K562 (cell line): ENCODE data around the gene SCAMP2. TPM values are rescaled to one million over a fixed set of nuclear protein-coding genes. Genes with fewer than 3 reads are reported as not detected.

Source experiments
- ATAC-seq: fragments of 200-7000 bp; cut with Tn5 transposase; 3 replicates; pipeline ENCODE4 v1.9.1; 2020; ENCODE audit warnings: moderate library complexity
- BruUV-seq: library from RNA; stranded (reverse); fragments of 400-500 nt; replicated peaks from 2 replicates; lab custom pipeline; 2021; lab: Mats Ljungman, UMichigan
- CTCF ChIA-PET: fragments of 300-600 bp; formaldehyde crosslinking; extraction: SDS; loops from one replicate; lab custom pipeline; 2021; ENCODE audit warnings: low intra/inter-chr PET ratio; lab: Yijun Ruan, JAX
- POLR2A ChIA-PET: fragments of 300-600, 350-650 bp; sonication (Branson Sonifier 250); formaldehyde crosslinking; extraction: SDS; loops from one replicate; lab custom pipeline; 2021; ENCODE audit warnings: antibody characterized with exemption, inconsistent platforms; lab: Yijun Ruan, JAX
- DNase-seq, 4 experiments: peaks; one replicate each; pipeline versions ENCODE4 v3.0.0 to v3.0.0-alpha.2; 2011 to 2018; ENCODE audit warnings: low spot score in 3 of 4, mixed read lengths in 3 of 4; ENCODE audit errors: extremely low read depth in 1 of 4
- FAIRE-seq: peaks from 2 replicates; lab custom pipeline; 2011; peaks lifted over from hg19 to GRCh38; lab: Jason Lieb, UNC
- H2AFZ ChIP-seq: 2 replicates; pipeline ENCODE4 v1.6.0; 2011; ENCODE audit warnings: low read depth, low read length, control low read depth, inconsistent platforms
- H3K27ac ChIP-seq: fragments of 200-600 bp; 3 replicates; pipeline ENCODE4 v1.8.0; 2011; ENCODE audit warnings: low read depth, mild to moderate bottlenecking, control low read depth, inconsistent platforms, low read length, moderate library complexity, mixed read lengths; ENCODE audit errors: extremely low read depth
- H3K27me3 ChIP-seq, 2 experiments: fragments of 300-600 bp in 1 of 2; 2 replicates in 1 of 2; 3 replicates in 1 of 2; pipeline versions ENCODE4 v1.6.0 to v1.8.0; 2011; ENCODE audit warnings: inconsistent platforms in 2 of 2, low read length in 2 of 2, mild to moderate bottlenecking in 1 of 2, mixed read lengths in 1 of 2, moderate library complexity in 1 of 2; ENCODE audit not compliant: control insufficient read depth in 2 of 2, insufficient read depth in 2 of 2
- H3K36me3 ChIP-seq: fragments of 300-600 bp; 3 replicates; pipeline ENCODE4 v1.8.0; 2011; ENCODE audit warnings: mild to moderate bottlenecking, low read length, inconsistent platforms; ENCODE audit not compliant: control insufficient read depth, insufficient read depth
- H3K4me1 ChIP-seq, 2 experiments: fragments of 200-600 bp in 1 of 2; replicated peaks in 1 of 2; 2 replicates in 1 of 2; 3 replicates in 1 of 2; pipeline versions ENCODE4 v1.5.1 to v1.8.0; 2011; ENCODE audit warnings: inconsistent platforms in 2 of 2, low read length in 2 of 2, mild to moderate bottlenecking in 1 of 2, mixed read lengths in 1 of 2, moderate library complexity in 1 of 2; ENCODE audit not compliant: control insufficient read depth in 2 of 2, insufficient read depth in 2 of 2
- H3K4me2 ChIP-seq: 2 replicates; pipeline ENCODE4 v1.6.1; 2011; ENCODE audit warnings: low read length, control low read depth, inconsistent platforms, mixed read lengths; ENCODE audit not compliant: insufficient read depth
- H3K4me3 ChIP-seq: fragments of 200-600 bp; sonication (generic), shearing (Covaris generic); 2 replicates; pipeline ENCODE4 v1.5.1; 2016; ENCODE audit warnings: control low read depth, inconsistent platforms
- H3K79me2 ChIP-seq: fragments of 200-600 bp; 3 replicates; pipeline ENCODE4 v1.8.0; 2011; ENCODE audit warnings: low read length, inconsistent platforms; ENCODE audit not compliant: control insufficient read depth, insufficient read depth
- H3K9ac ChIP-seq, 2 experiments: 2 replicates each; pipeline versions ENCODE4 v1.6.0 to v1.6.1; 2011; ENCODE audit warnings: low read depth in 2 of 2, low read length in 2 of 2, control low read depth in 1 of 2, inconsistent platforms in 1 of 2, mild to moderate bottlenecking in 1 of 2, mixed read lengths in 1 of 2; ENCODE audit not compliant: insufficient read depth in 1 of 2
- H3K9me1 ChIP-seq: one replicate; pipeline ENCODE4 v1.6.0; 2011; ENCODE audit warnings: inconsistent platforms, mild to moderate bottlenecking, low read length, moderate library complexity; ENCODE audit not compliant: control insufficient read depth, insufficient read depth
- H3K9me3 ChIP-seq: replicated peaks from 2 replicates; pipeline ENCODE4 v1.5.1; 2011; ENCODE audit warnings: low read depth, low read length, inconsistent platforms; ENCODE audit not compliant: control insufficient read depth, insufficient read depth
- H4K20me1 ChIP-seq: replicated peaks from 2 replicates; pipeline ENCODE4 v1.6.1; 2011; ENCODE audit warnings: low read length, inconsistent platforms, mixed read lengths; ENCODE audit not compliant: control insufficient read depth, insufficient read depth
- BCLAF1 ChIP-seq, 2 experiments: fragments of 450-650 bp in 1 of 2; IDR thresholded peaks; 2 replicates each; pipeline ENCODE4 v1.6.1; 2011 to 2017; ENCODE audit warnings: low read depth in 2 of 2, antibody characterized with exemption in 1 of 2, borderline replicate concordance in 1 of 2, low read length in 1 of 2, mild to moderate bottlenecking in 1 of 2, mixed read lengths in 1 of 2; ENCODE audit not compliant: control insufficient read depth in 1 of 2
- CHD4 ChIP-seq: fragments of 200-600 bp; sonication (generic); IDR thresholded peaks from 3 replicates; pipeline ENCODE4 v1.6.1; 2012; ENCODE audit warnings: low read depth, mild to moderate bottlenecking, mixed read lengths, low read length, inconsistent platforms; ENCODE audit not compliant: insufficient read depth, insufficient replicate concordance, poor library complexity, severe bottlenecking
- MAX ChIP-seq: sonication (generic); formaldehyde crosslinking; IDR thresholded peaks from 2 replicates; pipeline ENCODE4 v1.9.0; 2022; ENCODE audit warnings: mild to moderate bottlenecking, missing genetic modification reagents
- RBFOX2 ChIP-seq: fragments of 200-400 bp; formaldehyde crosslinking; IDR thresholded peaks from 2 replicates; pipeline ENCODE4 v1.6.1; 2017; ENCODE audit warnings: low read depth, mild to moderate bottlenecking, low read length, moderate library complexity
- RNF2 ChIP-seq: sonication (generic); IDR thresholded peaks from 2 replicates; pipeline ENCODE4 v1.6.1; 2016
- SREBF1 ChIP-seq: fragments of 150-350 bp; IDR thresholded peaks from 2 replicates; pipeline ENCODE4 v1.6.1; 2014; ENCODE audit warnings: antibody characterized with exemption, low read depth, low read length, borderline replicate concordance
- VEZF1 ChIP-seq: fragments of 200-800 bp; sonication (Bioruptor generic); IDR thresholded peaks from 2 replicates; pipeline ENCODE4 v1.6.1; 2017; ENCODE audit warnings: missing genetic modification characterization, missing compliant biosample characterization
- ZEB2 ChIP-seq: fragments of 450-650 bp; IDR thresholded peaks from 2 replicates; pipeline ENCODE4 v1.6.1; 2016
- ZNF175 ChIP-seq: fragments of 200-800 bp; sonication (Bioruptor generic); IDR thresholded peaks from 2 replicates; pipeline ENCODE4 v1.6.1; 2016; ENCODE audit warnings: low read depth, mild to moderate bottlenecking, missing genetic modification characterization, missing compliant biosample characterization
- ZNF717 ChIP-seq: fragments of 250-450 bp; sonication (Bioruptor Pico); IDR thresholded peaks from 2 replicates; pipeline ENCODE4 v1.5.0; 2021
- WGBS: fragments of 100-300 bp; shearing (Covaris generic); methylation state at CpG from one replicate; pipeline ENCODE4 v1.1.6; 2016; ENCODE audit warnings: low coverage, mixed read lengths; ENCODE audit not compliant: insufficient coverage; ENCODE audit errors: missing lambda C conversion rate; 5-methylcytosine and 5-hydroxymethylcytosine counted together
- in situ Hi-C: fragments of 300-500 bp; cut with MboI; formaldehyde crosslinking; loops from 4 replicates; pipeline ENCODE4 v1.15.0; 2018; ENCODE audit warnings: inconsistent platforms, mixed read lengths
- intact Hi-C: fragments of 100-400 bp; cut with micrococcal nuclease; formaldehyde crosslinking; loops from 2 replicates; pipeline ENCODE4 v1.14.2; 2022
- polyA plus RNA-seq, 8 experiments: library from polyadenylated mRNA; depleted of rRNA in 4 of 8; stranded (reverse) in 5 of 8; unstranded in 3 of 8; fragments of >200 nt; fragmentation: Nextera tagmentation in 2 of 8; fragmentation: Illumina TruSeq in 1 of 8; extraction: Ambion mirVana in 2 of 8; extraction: Trizol in 1 of 8; gene quantifications; 2 replicates each; pipeline versions ENCODE4 v1.2.1 to v1.2.3, GENCODE V29; 2011 to 2014; ENCODE audit warnings: inconsistent platforms in 1 of 8, missing spikeins in 1 of 8
- total RNA-seq, 7 experiments: library from RNA; depleted of rRNA in 6 of 7; stranded (reverse); fragments of >200 nt in 6 of 7; fragmentation: Illumina TruSeq in 2 of 7; extraction: Trizol in 2 of 7; gene quantifications; 2 replicates each; pipeline versions ENCODE4 v1.2.1 to v1.2.3, GENCODE V29; 2011 to 2021; ENCODE audit warnings: low replicate concordance in 1 of 7

Gene SCAMP2
- total and polyA plus RNA-seq, 9 of the 15 experiments (the other 6 are each of a cell fraction or from before 2014, with no cell fraction given): 5.9 to 61.1 (median 20.1) TPM

GRCh38 chr15:74820056-74820455 is 53.1 kb downstream of the SCAMP2 start:
- no peak for ATAC-seq
- H3K4me2 ChIP-seq: no peak overlapping the region
- POLR2A ChIA-PET: no interaction called here
- CTCF ChIA-PET: no interaction called here
- DNase-seq: no peak
- H3K79me2 ChIP-seq: no peaks in the 10 kb centered on the region
- peaks cover 3 to 16% of the 10 kb centered on the region in 2 experiments; a peak in 4 of 5 replicates for H3K27me3 ChIP-seq
- peak overlapping the region in 1 of 2 experiments; percentile 68; a peak in 2 of 4 replicates for H3K9ac ChIP-seq
- H3K4me1 ChIP-seq: peaks cover 6 to 23% of the 10 kb centered on the region in 2 experiments; a peak in 3 of 5 replicates
- H3K36me3 ChIP-seq: no peaks in the 10 kb centered on the region
- in situ Hi-C loops: no loop called here
- H3K4me3 ChIP-seq: no peak overlapping the region
- 47% methylated on average over 5 of the region's 5 CpGs for WGBS
- H2AFZ ChIP-seq: no peak overlapping the region
- no peaks in the 10 kb centered on the region for H3K9me3 ChIP-seq
- H3K9me1 ChIP-seq: no peaks in the 10 kb centered on the region
- no peak for FAIRE-seq
- intact Hi-C loops: no loop called here
- no TSS peak for BruUV-seq
- no peaks in the 10 kb centered on the region for H4K20me1 ChIP-seq
- no peak overlapping the region for H3K27ac ChIP-seq
- 0 out of 2 replicates have a peak, but pooled peaks have one; percentile 33 for TF ChIP-seq MAX (CRISPR knock-in tag)
- TF ChIP-seq ZNF175 (CRISPR knock-in tag): no peak

GRCh38 chr15:74817370-74817737 is 55.8 kb downstream of the SCAMP2 start:
- 0 out of 4 replicates have a peak overlapping the region, but pooled peaks of 1 of the 2 experiments have one; percentile 52 for H3K9ac ChIP-seq
- H3K79me2 ChIP-seq: no peaks in the 10 kb centered on the region
- ATAC-seq: peak; percentile 17; the same call in 1 of the 3 replicates
- no peaks in the 10 kb centered on the region for H4K20me1 ChIP-seq
- no peaks in the 10 kb centered on the region for H3K9me3 ChIP-seq
- peaks cover 0 to 11% of the 10 kb centered on the region in 2 experiments; a peak in 2 of 5 replicates for H3K27me3 ChIP-seq
- no TSS peak for BruUV-seq
- H3K4me2 ChIP-seq: no peak overlapping the region
- H3K4me1 ChIP-seq: peaks cover 6 to 30% of the 10 kb centered on the region in 2 experiments; a peak in 3 of 5 replicates
- POLR2A ChIA-PET: interaction anchor here (1.2 kb wide), 1 partner anchor 14 kb away, joined by 3 read pairs; no protein-coding TSS in a partner anchor
- no peak for DNase-seq
- no peak overlapping the region for H3K4me3 ChIP-seq
- CTCF ChIA-PET: no interaction called here
- no peak overlapping the region for H3K27ac ChIP-seq
- no peaks in the 10 kb centered on the region for H3K9me1 ChIP-seq
- 40% methylated on average over 9 of the region's 9 CpGs for WGBS
- intact Hi-C loops: no loop called here
- no peak for FAIRE-seq
- H3K36me3 ChIP-seq: no peaks in the 10 kb centered on the region
- in situ Hi-C loops: no loop called here
- H2AFZ ChIP-seq: peak overlapping the region; percentile 63; the same call in 1 of the 2 replicates
- TF ChIP-seq CHD4 (no peak), RBFOX2 (no peak), RNF2 (no peak), ZNF717 (CRISPR knock-in tag) (no peak), BCLAF1 (IDR thresholded peaks at IDR 0.05; ENCODE audit: borderline replicate concordance in 1 of 2, control insufficient read depth in 1 of 2, low read depth in 2 of 2, low read length in 1 of 2) (no peak), ZEB2 (no peak), SREBF1 (no peak), VEZF1 (CRISPR knock-in tag) (no peak)
